Endometrium (tissue), 2 donors: ENCODE measurements around the gene KCNF1.

Experiments
- FAIRE-seq: peaks from 2 replicates; lab custom pipeline; 2012; peaks lifted over from hg19 to GRCh38; lab: Jason Lieb, UNC
- donor health status: control.
- donor health status: control.

Gene KCNF1

GRCh38 chr2:10905006-10905861, 6.5 kb upstream of the KCNF1 start:
- no peak for FAIRE-seq

GRCh38 chr2:10905862-10906143, 5.9 kb upstream of the KCNF1 start:
- no peak for FAIRE-seq

- FAIRE-seq: no peak
Observed at GRCh38 chr2:10906926-10907625, 4.7 kb upstream of the KCNF1 start.

- FAIRE-seq: no peak
Observed at GRCh38 chr2:10908195-10908594, 3.5 kb upstream of the KCNF1 start.

- no peak for FAIRE-seq
Observed at GRCh38 chr2:10909050-10909995, 2.4 kb upstream of the KCNF1 start.

- FAIRE-seq: no peak
Observed at GRCh38 chr2:10909996-10910341, 1.8 kb upstream of the KCNF1 start.

GRCh38 chr2:10910625-10911024, 1.1 kb upstream of the KCNF1 start:
- FAIRE-seq: no peak

- FAIRE-seq: no peak
Observed at GRCh38 chr2:10912076-10912731, 470 bp downstream of the KCNF1 start.

GRCh38 chr2:10912796-10913455, 1.2 kb downstream of the KCNF1 start:
- FAIRE-seq: no peak

GRCh38 chr2:10913501-10914271, 2.0 kb downstream of the KCNF1 start:
- no peak for FAIRE-seq

- no peak for FAIRE-seq
Observed at GRCh38 chr2:10914272-10914693, 2.5 kb downstream of the KCNF1 start.

- FAIRE-seq: no peak
Observed at GRCh38 chr2:10915236-10915635, 3.5 kb downstream of the KCNF1 start.

GRCh38 chr2:10915731-10916276, 4.1 kb downstream of the KCNF1 start:
- no peak for FAIRE-seq

GRCh38 chr2:10916953-10917352, 5.2 kb downstream of the KCNF1 start:
- no peak for FAIRE-seq

GRCh38 chr2:10917927-10918326, 6.2 kb downstream of the KCNF1 start:
- FAIRE-seq: no peak

- no peak for FAIRE-seq
Observed at GRCh38 chr2:10918661-10919409, 7.1 kb downstream of the KCNF1 start.

GRCh38 chr2:10919410-10919770, 7.7 kb downstream of the KCNF1 start:
- FAIRE-seq: no peak

GRCh38 chr2:10919771-10920621, 8.3 kb downstream of the KCNF1 start:
- no peak for FAIRE-seq
